Natural killer cell (primary cell): ENCODE data around the gene ZDHHC14. TPM values are rescaled to one million over a fixed set of nuclear protein-coding genes. Genes with fewer than 3 reads are reported as not detected.

Source experiments
- ATAC-seq, 3 donors: fragments of 150-1000 bp in 2 of 3; fragments of 200-7000 bp in 1 of 3; cut with Tn5 transposase; 1 replicate in 1 of 3; 2 replicates in 2 of 3; pipeline ENCODE4 v1.10.0; 2021; ENCODE audit warnings: mild to moderate bottlenecking in 2 of 3, moderate library complexity in 2 of 3
- DNase-seq, 2 donors: peaks; one replicate each; pipeline versions ENCODE4 v3.0.0 to v3.0.0-alpha.2; 2013 to 2021; ENCODE audit warnings: mixed read lengths in 1 of 2
- H3K27ac ChIP-seq: one replicate; pipeline ENCODE4 v1.5.1; 2013; ENCODE audit warnings: mild to moderate bottlenecking, low read length
- H3K27me3 ChIP-seq: one replicate; pipeline ENCODE4 v1.6.1; 2013; ENCODE audit warnings: low read length; ENCODE audit not compliant: control insufficient read depth, insufficient read depth
- H3K36me3 ChIP-seq: one replicate; pipeline ENCODE4 v1.6.1; 2013; ENCODE audit warnings: low read length; ENCODE audit not compliant: control insufficient read depth, insufficient read depth
- H3K4me1 ChIP-seq: one replicate; pipeline ENCODE4 v1.6.1; 2013; ENCODE audit warnings: low read length; ENCODE audit not compliant: control insufficient read depth, insufficient read depth
- H3K4me3 ChIP-seq: one replicate; pipeline ENCODE4 v1.5.1; 2013; ENCODE audit warnings: low read length
- H3K9me3 ChIP-seq: one replicate; pipeline ENCODE4 v1.6.1; 2013; ENCODE audit warnings: low read length; ENCODE audit not compliant: control insufficient read depth, insufficient read depth
- H3K27ac Mint-ChIP-seq, 2 donors: one replicate each; pipeline ENCODE4 v1.8.0; 2022; ENCODE audit warnings: mild to moderate bottlenecking in 2 of 2, mixed read lengths in 2 of 2, moderate library complexity in 1 of 2
- H3K27me3 Mint-ChIP-seq, 2 donors: one replicate each; pipeline ENCODE4 v1.8.0; 2022; ENCODE audit warnings: low read depth in 2 of 2, mixed read lengths in 2 of 2
- H3K36me3 Mint-ChIP-seq: one replicate; pipeline ENCODE4 v1.8.0; 2022; ENCODE audit warnings: mixed read lengths
- H3K4me1 Mint-ChIP-seq, 2 donors: one replicate each; pipeline ENCODE4 v1.8.0; 2022; ENCODE audit warnings: mixed read lengths in 2 of 2
- H3K4me3 Mint-ChIP-seq: one replicate; pipeline ENCODE4 v1.8.0; 2022; ENCODE audit warnings: mild to moderate bottlenecking, moderate library complexity, mixed read lengths
- H3K9me3 Mint-ChIP-seq, 2 donors: one replicate each; pipeline ENCODE4 v1.8.0; 2022; ENCODE audit warnings: mixed read lengths in 2 of 2
- CTCF ChIP-seq: fragments of 200-600 bp; IDR thresholded peaks from one replicate; pipeline ENCODE4 v1.8.0; 2022; ENCODE audit warnings: antibody characterized with exemption
- WGBS: methylation state at CpG from one replicate; pipeline ENCODE4 v1.1.7; 2013; ENCODE audit warnings: missing lambda C conversion rate; ENCODE audit not compliant: insufficient coverage; 5-methylcytosine and 5-hydroxymethylcytosine counted together
- intact Hi-C: fragments of 100-400 bp; cut with micrococcal nuclease; formaldehyde crosslinking; loops from one replicate; pipeline ENCODE4 v1.14.2; 2022
- total RNA-seq, 4 donors: library from RNA; stranded (reverse); fragments of 120-200 nt in 1 of 4; gene quantifications; one replicate each; pipeline versions ENCODE4 v1.2.3 to v1.2.4, GENCODE V29; 2013 to 2022

The ZDHHC14 gene
- total RNA-seq, 3 donors from 2014 or later (not counting 1 experiment from before 2014, with no cell fraction given): 6.7 to 11.3 (median 10.6) TPM

GRCh38 chr6:157370755-157371154 lies 10.2 kb upstream of the ZDHHC14 start:
- no peaks in the 10 kb centered on the region for H3K9me3 Mint-ChIP-seq
- Histone ChIP-seq H3K4me1 (peaks cover 8% of the 10 kb centered on the region), H3K4me3 (no peak overlapping the region), H3K36me3 (no peaks in the 10 kb centered on the region), H3K9me3 (no peaks in the 10 kb centered on the region), H3K27ac (no peak overlapping the region), H3K27me3 (peaks cover 6% of the 10 kb centered on the region)
- no peak for TF ChIP-seq CTCF
- H3K36me3 Mint-ChIP-seq: no peaks in the 10 kb centered on the region
- ATAC-seq (no peak), DNase-seq (no peak)
- intact Hi-C loops: no loop called here
- no peak overlapping the region for H3K4me3 Mint-ChIP-seq
- WGBS: 92% methylated on average over 1 of the region's 1 CpG
- H3K27ac Mint-ChIP-seq: no peak overlapping the region
- peaks cover 6% of the 10 kb centered on the region in 2 donors for H3K4me1 Mint-ChIP-seq
- peaks cover 23 to 28% of the 10 kb centered on the region in 2 donors for H3K27me3 Mint-ChIP-seq

- Histone ChIP-seq H3K4me1 (peaks cover 8% of the 10 kb centered on the region), H3K9me3 (no peaks in the 10 kb centered on the region), H3K27me3 (peaks cover 5% of the 10 kb centered on the region), H3K27ac (no peak overlapping the region), H3K36me3 (no peaks in the 10 kb centered on the region), H3K4me3 (no peak overlapping the region)
- no peaks in the 10 kb centered on the region for H3K36me3 Mint-ChIP-seq
- H3K4me1 Mint-ChIP-seq: peaks cover 6% of the 10 kb centered on the region in 2 donors
- intact Hi-C loops: no loop called here
- ATAC-seq: no peak
- no peaks in the 10 kb centered on the region for H3K9me3 Mint-ChIP-seq
- peaks cover 16 to 17% of the 10 kb centered on the region in 2 donors for H3K27me3 Mint-ChIP-seq
- WGBS: 94% methylated on average over 9 of the region's 10 CpGs
- no peak overlapping the region for H3K4me3 Mint-ChIP-seq
- DNase-seq: no peak
- TF ChIP-seq CTCF: no peak
- no peak overlapping the region for H3K27ac Mint-ChIP-seq
Measured at GRCh38 chr6:157372501-157373280, 8.3 kb upstream of the ZDHHC14 start.

GRCh38 chr6:157374889-157375443 lies 6.0 kb upstream of the ZDHHC14 start:
- no peak for TF ChIP-seq CTCF
- H3K36me3 Mint-ChIP-seq: no peaks in the 10 kb centered on the region
- Histone ChIP-seq H3K4me3 (no peak overlapping the region), H3K36me3 (no peaks in the 10 kb centered on the region), H3K27ac (no peak overlapping the region), H3K4me1 (peaks cover 4% of the 10 kb centered on the region), H3K27me3 (no peaks in the 10 kb centered on the region), H3K9me3 (no peaks in the 10 kb centered on the region)
- WGBS: 86% methylated on average over 6 of the region's 6 CpGs
- H3K27ac Mint-ChIP-seq: no peak overlapping the region
- intact Hi-C loops: no loop called here
- H3K9me3 Mint-ChIP-seq: no peaks in the 10 kb centered on the region
- H3K4me1 Mint-ChIP-seq: peaks cover 6 to 7% of the 10 kb centered on the region in 2 donors
- no peak for DNase-seq
- peaks cover 4 to 10% of the 10 kb centered on the region in 2 donors for H3K27me3 Mint-ChIP-seq
- ATAC-seq: no peak
- H3K4me3 Mint-ChIP-seq: no peak overlapping the region
